GM12878 (cell line): ENCODE data around the gene SLC8B1. TPM values are rescaled to one million over a fixed set of nuclear protein-coding genes. Genes with fewer than 3 reads are reported as not detected.

ENCODE experiments used
- ATAC-seq: fragments of 200-7000 bp; cut with Tn5 transposase; 3 replicates; pipeline ENCODE4 v1.9.1; 2020; ENCODE audit warnings: mild to moderate bottlenecking, moderate library complexity
- BruUV-seq: library from RNA; stranded (reverse); fragments of 400-500 nt; replicated peaks from 2 replicates; lab custom pipeline; 2021; lab: Mats Ljungman, UMichigan
- CTCF ChIA-PET: fragments of 300-600 bp; sonication (Branson Sonifier 250); formaldehyde crosslinking; extraction: SDS; loops from one replicate; lab custom pipeline; 2021; ENCODE audit warnings: inconsistent platforms; lab: Yijun Ruan, JAX
- POLR2A ChIA-PET: fragments of 350-600 bp; formaldehyde crosslinking; extraction: SDS; loops from one replicate; lab custom pipeline; 2021; ENCODE audit warnings: inconsistent platforms; lab: Charles Lee
- RAD21 ChIA-PET: fragments of 300-600 bp; sonication (Branson Sonifier 250); formaldehyde crosslinking; loops from one replicate; lab custom pipeline; 2023; ENCODE audit warnings: antibody characterized with exemption; ENCODE audit not compliant: unreplicated experiment; lab: Charles Lee
- SMC1A ChIA-PET: fragments of 300-600 bp; sonication (Branson Sonifier 250); formaldehyde crosslinking; loops from one replicate; lab custom pipeline; 2023; ENCODE audit not compliant: unreplicated experiment, uncharacterized antibody; lab: Charles Lee
- DNase-seq: peaks from one replicate; pipeline ENCODE4 v3.0.0-alpha.2; 2011; ENCODE audit warnings: low read depth, low spot score
- FAIRE-seq: peaks from 3 replicates; lab custom pipeline; 2011; peaks lifted over from hg19 to GRCh38; lab: Jason Lieb, UNC
- H2AFZ ChIP-seq: 2 replicates; pipeline ENCODE4 v1.6.0; 2011; ENCODE audit warnings: low read depth, low read length, control low read depth; ENCODE audit not compliant: control insufficient read depth
- H3K27ac ChIP-seq: 2 replicates; pipeline ENCODE4 v1.5.1; 2011; ENCODE audit warnings: control low read depth; ENCODE audit not compliant: control insufficient read depth, insufficient read depth
- H3K27me3 ChIP-seq, 2 experiments: replicated peaks in 1 of 2; 2 replicates each; pipeline versions ENCODE4 v1.6.0 to v1.6.1; 2011; ENCODE audit warnings: low read length in 1 of 2; ENCODE audit not compliant: control insufficient read depth in 2 of 2, insufficient read depth in 2 of 2
- H3K36me3 ChIP-seq, 2 experiments: 2 replicates each; pipeline ENCODE4 v1.5.1; 2011; ENCODE audit warnings: low read length in 1 of 2; ENCODE audit not compliant: control insufficient read depth in 2 of 2, insufficient read depth in 2 of 2
- H3K4me1 ChIP-seq: 2 replicates; pipeline ENCODE4 v1.6.1; 2011; ENCODE audit warnings: mild to moderate bottlenecking, low read length, moderate library complexity, mixed read lengths; ENCODE audit not compliant: control insufficient read depth, insufficient read depth
- H3K4me2 ChIP-seq: 2 replicates; pipeline ENCODE4 v1.6.0; 2011; ENCODE audit warnings: control low read depth; ENCODE audit not compliant: control insufficient read depth, insufficient read depth
- H3K4me3 ChIP-seq: fragments of 200-600 bp; sonication (generic); 2 replicates; pipeline ENCODE4 v1.5.1; 2016
- H3K79me2 ChIP-seq: 2 replicates; pipeline ENCODE4 v1.6.0; 2011; ENCODE audit warnings: low read length; ENCODE audit not compliant: control insufficient read depth, insufficient read depth
- H3K9ac ChIP-seq: 2 replicates; pipeline ENCODE4 v1.8.0; 2011; ENCODE audit warnings: low read length, control low read depth, mixed read lengths; ENCODE audit not compliant: control insufficient read depth, insufficient read depth
- H3K9me3 ChIP-seq: replicated peaks from 3 replicates; pipeline ENCODE4 v1.5.1; 2011; ENCODE audit warnings: mild to moderate bottlenecking, low read length; ENCODE audit not compliant: control insufficient read depth, insufficient read depth
- H4K20me1 ChIP-seq: 2 replicates; pipeline ENCODE4 v1.6.0; 2011; ENCODE audit not compliant: control insufficient read depth, insufficient read depth
- CBFB ChIP-seq: IDR thresholded peaks from 2 replicates; pipeline ENCODE4 v1.6.1; 2016; ENCODE audit warnings: antibody characterized with exemption, low read depth
- CREM ChIP-seq: IDR thresholded peaks from 2 replicates; pipeline ENCODE4 v1.6.1; 2014; ENCODE audit warnings: antibody characterized with exemption, low read depth
- ESRRA ChIP-seq: IDR thresholded peaks from 2 replicates; pipeline ENCODE4 v1.6.1; 2012; ENCODE audit warnings: mild to moderate bottlenecking, low read length, improper control_type of control experiment
- FOXK2 ChIP-seq: fragments of 450-650 bp; IDR thresholded peaks from 2 replicates; pipeline ENCODE4 v1.6.1; 2017; ENCODE audit warnings: mild to moderate bottlenecking, moderate library complexity
- HCFC1 ChIP-seq: fragments of 150-350 bp; IDR thresholded peaks from 2 replicates; pipeline ENCODE4 v1.6.1; 2014; ENCODE audit warnings: low read length
- IKZF2 ChIP-seq, 2 experiments: fragments of 450-650 bp; IDR thresholded peaks; 2 replicates each; pipeline ENCODE4 v1.6.1; 2017; ENCODE audit warnings: mild to moderate bottlenecking in 2 of 2, moderate library complexity in 2 of 2
- IRF5 ChIP-seq: fragments of 450-650 bp; IDR thresholded peaks from 2 replicates; pipeline ENCODE4 v1.6.1; 2017; ENCODE audit warnings: borderline replicate concordance
- JUNB ChIP-seq: IDR thresholded peaks from 2 replicates; pipeline ENCODE4 v1.6.1; 2016; ENCODE audit warnings: antibody characterized with exemption, mild to moderate bottlenecking
- KAT2A ChIP-seq: conservative IDR thresholded peaks from 2 replicates; pipeline ENCODE4 v1.6.1; 2011; ENCODE audit warnings: low read depth, low read length; ENCODE audit not compliant: control insufficient read depth
- KLF5 ChIP-seq: fragments of 450-650 bp; IDR thresholded peaks from 2 replicates; pipeline ENCODE4 v1.6.1; 2014; ENCODE audit warnings: mild to moderate bottlenecking; ENCODE audit not compliant: partially characterized antibody
- MEF2A ChIP-seq: IDR thresholded peaks from 2 replicates; pipeline ENCODE4 v1.6.1; 2011; ENCODE audit warnings: low read depth, mild to moderate bottlenecking, low read length, moderate library complexity; ENCODE audit not compliant: insufficient read depth
- NFYB ChIP-seq: IDR thresholded peaks from 2 replicates; pipeline ENCODE4 v1.6.1; 2011; ENCODE audit warnings: low read depth, mild to moderate bottlenecking, low read length, improper control_type of control experiment, moderate library complexity; ENCODE audit not compliant: insufficient read depth
- PAX8 ChIP-seq: fragments of 450-650 bp; IDR thresholded peaks from 2 replicates; pipeline ENCODE4 v1.6.1; 2017; ENCODE audit warnings: mild to moderate bottlenecking, moderate library complexity
- PML ChIP-seq: IDR thresholded peaks from 2 replicates; pipeline ENCODE4 v1.6.1; 2012; ENCODE audit warnings: low read length, inconsistent platforms
- RAD21 ChIP-seq: IDR thresholded peaks from 2 replicates; pipeline ENCODE4 v1.6.1; 2011; ENCODE audit warnings: mild to moderate bottlenecking, low read depth, low read length, moderate library complexity; ENCODE audit not compliant: insufficient read depth
- RCOR1 ChIP-seq: conservative IDR thresholded peaks from 2 replicates; pipeline ENCODE4 v1.6.1; 2012; ENCODE audit warnings: low read depth, low read length, improper control_type of control experiment
- SMAD5 ChIP-seq: IDR thresholded peaks from 2 replicates; pipeline ENCODE4 v1.6.1; 2016; ENCODE audit warnings: antibody characterized with exemption, low read depth
- SMARCA5 ChIP-seq: fragments of 450-650 bp; IDR thresholded peaks from 2 replicates; pipeline ENCODE4 v1.6.1; 2017; ENCODE audit warnings: mild to moderate bottlenecking
- ZNF217 ChIP-seq: fragments of 450-650 bp; IDR thresholded peaks from 2 replicates; pipeline ENCODE4 v1.6.1; 2017; ENCODE audit warnings: antibody characterized with exemption, mild to moderate bottlenecking
- WGBS: methylation state at CpG from one replicate; pipeline ENCODE4 v1.1.6; 2016; ENCODE audit warnings: low lambda C conversion rate; ENCODE audit not compliant: insufficient replicate concordance, insufficient coverage; ENCODE audit errors: missing lambda C conversion rate; 5-methylcytosine and 5-hydroxymethylcytosine counted together
- in situ Hi-C: fragments of 300-500 bp; cut with MboI; formaldehyde crosslinking; loops from 9 replicates; pipeline ENCODE4 v1.14.3; 2018; ENCODE audit warnings: mixed read lengths
- intact Hi-C: fragments of 100-400 bp; cut with micrococcal nuclease; formaldehyde crosslinking; loops from one replicate; pipeline ENCODE4 v1.14.2; 2022; ENCODE audit not compliant: unreplicated experiment
- polyA plus RNA-seq, 11 experiments: library from polyadenylated mRNA; depleted of rRNA in 4 of 11; unstranded in 6 of 11; stranded (reverse) in 5 of 11; fragments of >200 nt; fragmentation: Nextera tagmentation in 4 of 11; fragmentation: Illumina TruSeq in 1 of 11; extraction: Ambion mirVana in 4 of 11; extraction: Trizol in 1 of 11; gene quantifications; 1 replicate in 1 of 11; 2 replicates in 10 of 11; pipeline versions ENCODE4 v1.2.1 to v1.2.3, GENCODE V29; 2011 to 2016; ENCODE audit warnings: inconsistent platforms in 2 of 11, missing spikeins in 2 of 11, low read depth in 1 of 11
- total RNA-seq, 4 experiments: library from RNA; depleted of rRNA in 3 of 4; stranded (reverse); fragments of >200 nt in 3 of 4; fragmentation: Illumina TruSeq in 1 of 4; extraction: Trizol in 1 of 4; gene quantifications; 2 replicates each; pipeline versions ENCODE4 v1.2.1 to v1.2.3, GENCODE V29; 2013 to 2021
- TF ChIP-seq, protein P1 (sequence below): fragments of 150-350 bp; IDR thresholded peaks from 2 replicates; pipeline ENCODE4 v1.6.1; 2016; ENCODE audit warnings: low read depth, low read length

Gene SLC8B1
- total and polyA plus RNA-seq, 10 of the 15 experiments (the other 5 are each of a cell fraction or from before 2014, with no cell fraction given) = 0.18 to 12.3 (median 6.8) TPM

- WGBS = 79% methylated on average over 8 of the region's 9 CpGs
- Histone ChIP-seq H3K4me2 (no peak overlapping the region), H3K36me3 (no peaks in the 10 kb centered on the region; a peak in 1 of 4 replicates), H3K79me2 (no peaks in the 10 kb centered on the region; the same call in 1 of the 2 replicates), H3K9ac (no peak overlapping the region), H3K4me3 (no peak overlapping the region), H3K27ac (no peak overlapping the region), H4K20me1 (no peaks in the 10 kb centered on the region), H3K27me3 (no peaks in the 10 kb centered on the region), H3K9me3 (no peaks in the 10 kb centered on the region), H3K4me1 (peaks cover 10% of the 10 kb centered on the region), H2AFZ (no peak overlapping the region)
- FAIRE-seq (no peak), ATAC-seq (no peak), DNase-seq (no peak)
- RAD21 ChIA-PET = no interaction called here
- no peak for TF ChIP-seq ZNF217
- no peak for TF ChIP-seq SMAD5
- TF ChIP-seq KLF5 = no peak
- TF ChIP-seq IRF5 = no peak
- TF ChIP-seq FOXK2 = no peak
- TF ChIP-seq NFYB = no peak
- TF ChIP-seq PAX8 = no peak
- TF ChIP-seq IKZF2 (IDR thresholded peaks at IDR 0.05) = no peak
- no peak for TF ChIP-seq RAD21
- TF ChIP-seq PML = no peak
- no peak for TF ChIP-seq CREM
- TF ChIP-seq MEF2A = no peak
- no peak for TF ChIP-seq CBFB
- TF ChIP-seq JUNB = no peak
- no peak for TF ChIP-seq SMARCA5
- TF ChIP-seq KAT2A = no peak
- no peak for TF ChIP-seq RCOR1
- no peak for TF ChIP-seq ESRRA
- TF ChIP-seq, protein P1, sequence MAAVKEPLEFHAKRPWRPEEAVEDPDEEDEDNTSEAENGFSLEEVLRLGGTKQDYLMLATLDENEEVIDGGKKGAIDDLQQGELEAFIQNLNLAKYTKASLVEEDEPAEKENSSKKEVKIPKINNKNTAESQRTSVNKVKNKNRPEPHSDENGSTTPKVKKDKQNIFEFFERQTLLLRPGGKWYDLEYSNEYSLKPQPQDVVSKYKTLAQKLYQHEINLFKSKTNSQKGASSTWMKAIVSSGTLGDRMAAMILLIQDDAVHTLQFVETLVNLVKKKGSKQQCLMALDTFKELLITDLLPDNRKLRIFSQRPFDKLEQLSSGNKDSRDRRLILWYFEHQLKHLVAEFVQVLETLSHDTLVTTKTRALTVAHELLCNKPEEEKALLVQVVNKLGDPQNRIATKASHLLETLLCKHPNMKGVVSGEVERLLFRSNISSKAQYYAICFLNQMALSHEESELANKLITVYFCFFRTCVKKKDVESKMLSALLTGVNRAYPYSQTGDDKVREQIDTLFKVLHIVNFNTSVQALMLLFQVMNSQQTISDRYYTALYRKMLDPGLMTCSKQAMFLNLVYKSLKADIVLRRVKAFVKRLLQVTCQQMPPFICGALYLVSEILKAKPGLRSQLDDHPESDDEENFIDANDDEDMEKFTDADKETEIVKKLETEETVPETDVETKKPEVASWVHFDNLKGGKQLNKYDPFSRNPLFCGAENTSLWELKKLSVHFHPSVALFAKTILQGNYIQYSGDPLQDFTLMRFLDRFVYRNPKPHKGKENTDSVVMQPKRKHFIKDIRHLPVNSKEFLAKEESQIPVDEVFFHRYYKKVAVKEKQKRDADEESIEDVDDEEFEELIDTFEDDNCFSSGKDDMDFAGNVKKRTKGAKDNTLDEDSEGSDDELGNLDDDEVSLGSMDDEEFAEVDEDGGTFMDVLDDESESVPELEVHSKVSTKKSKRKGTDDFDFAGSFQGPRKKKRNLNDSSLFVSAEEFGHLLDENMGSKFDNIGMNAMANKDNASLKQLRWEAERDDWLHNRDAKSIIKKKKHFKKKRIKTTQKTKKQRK = no peak
- no peak for TF ChIP-seq HCFC1
- SMC1A ChIA-PET = no interaction called here
- in situ Hi-C loops (no loop called here), intact Hi-C loops (no loop called here)
- BruUV-seq = no TSS peak
- CTCF ChIA-PET = no interaction called here
- POLR2A ChIA-PET = interaction anchor here (1.7 kb wide), 1 partner anchor 99 kb away, joined by 4 read pairs; no protein-coding TSS in a partner anchor
These were observed 5.7 kb downstream of the SLC8B1 start for GRCh38 chr12:113329022-113329790.
